ENCODE results near the gene OR7C1.

DNA sequence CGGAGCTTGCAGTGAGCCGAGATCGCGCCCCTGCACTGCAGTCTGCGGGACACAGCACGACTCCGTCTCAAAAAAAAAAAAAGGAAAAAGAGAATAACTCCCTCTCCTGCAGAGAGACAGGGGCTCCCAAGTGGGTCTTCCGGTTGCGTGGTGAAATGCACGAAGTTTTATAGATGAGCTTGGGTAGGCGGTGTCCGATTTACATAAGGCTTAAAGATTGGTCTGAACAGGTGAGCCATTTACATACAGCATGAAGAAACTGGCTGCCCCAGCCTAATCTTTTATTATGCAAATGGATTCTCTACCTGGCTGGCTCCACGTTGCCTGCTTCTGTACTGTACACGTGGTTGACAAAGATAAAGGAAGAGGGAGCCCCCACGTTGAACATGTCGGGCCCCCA is 76.2 kb downstream of the OR7C1 start:
- TF ChIP-seq, protein P1, sequence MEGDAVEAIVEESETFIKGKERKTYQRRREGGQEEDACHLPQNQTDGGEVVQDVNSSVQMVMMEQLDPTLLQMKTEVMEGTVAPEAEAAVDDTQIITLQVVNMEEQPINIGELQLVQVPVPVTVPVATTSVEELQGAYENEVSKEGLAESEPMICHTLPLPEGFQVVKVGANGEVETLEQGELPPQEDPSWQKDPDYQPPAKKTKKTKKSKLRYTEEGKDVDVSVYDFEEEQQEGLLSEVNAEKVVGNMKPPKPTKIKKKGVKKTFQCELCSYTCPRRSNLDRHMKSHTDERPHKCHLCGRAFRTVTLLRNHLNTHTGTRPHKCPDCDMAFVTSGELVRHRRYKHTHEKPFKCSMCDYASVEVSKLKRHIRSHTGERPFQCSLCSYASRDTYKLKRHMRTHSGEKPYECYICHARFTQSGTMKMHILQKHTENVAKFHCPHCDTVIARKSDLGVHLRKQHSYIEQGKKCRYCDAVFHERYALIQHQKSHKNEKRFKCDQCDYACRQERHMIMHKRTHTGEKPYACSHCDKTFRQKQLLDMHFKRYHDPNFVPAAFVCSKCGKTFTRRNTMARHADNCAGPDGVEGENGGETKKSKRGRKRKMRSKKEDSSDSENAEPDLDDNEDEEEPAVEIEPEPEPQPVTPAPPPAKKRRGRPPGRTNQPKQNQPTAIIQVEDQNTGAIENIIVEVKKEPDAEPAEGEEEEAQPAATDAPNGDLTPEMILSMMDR (IDR thresholded peaks at IDR 0.05): no peak
- TF ChIP-seq POLR2AphosphoS5 (IDR thresholded peaks at IDR 0.05): no peak

Measured in upper lobe of left lung (tissue), 4 donors.